B cell (primary cell): ENCODE data around the gene PITPNM3.

ENCODE experiments used
- EZH2 ChIP-seq: IDR thresholded peaks from 2 replicates; pipeline ENCODE4 v1.6.1; 2012; ENCODE audit warnings: borderline replicate concordance, low read depth, mild to moderate bottlenecking, moderate library complexity, low read length; ENCODE audit not compliant: insufficient read depth, poor library complexity, severe bottlenecking
- TF ChIP-seq, protein P1 (sequence below): fragments of 200-600 bp; IDR thresholded peaks from one replicate; pipeline ENCODE4 v1.8.0; 2022; ENCODE audit warnings: antibody characterized with exemption, mild to moderate bottlenecking

DNA sequence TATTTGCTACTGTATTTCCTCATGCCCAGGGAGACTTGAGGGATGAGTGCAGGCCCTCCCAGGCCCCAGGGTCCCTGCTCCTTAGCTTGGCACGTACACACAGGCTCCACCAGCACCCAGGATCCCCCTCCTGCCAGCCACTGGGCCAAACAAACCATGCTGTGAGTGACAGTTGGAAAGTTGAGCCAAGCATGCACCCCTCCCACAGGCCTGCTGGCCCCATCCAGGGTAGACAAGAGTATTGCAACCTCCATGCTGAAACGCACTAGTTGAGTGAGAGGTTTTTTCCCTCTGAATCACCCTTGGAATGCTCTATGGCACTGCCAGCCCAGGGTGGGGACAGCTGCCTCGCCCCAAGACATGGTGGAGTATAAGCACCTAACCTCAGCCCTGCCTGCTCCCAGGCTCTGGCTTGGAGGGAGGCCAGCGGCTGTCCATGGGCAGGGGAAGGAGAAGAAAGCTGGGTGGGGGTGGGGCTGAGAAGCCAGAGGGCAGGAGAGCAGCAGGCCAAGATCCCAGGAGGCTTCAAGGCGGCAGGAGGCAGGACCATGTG is 49.6 kb downstream of the PITPNM3 start:
- no peak for TF ChIP-seq EZH2
- TF ChIP-seq, protein P1, sequence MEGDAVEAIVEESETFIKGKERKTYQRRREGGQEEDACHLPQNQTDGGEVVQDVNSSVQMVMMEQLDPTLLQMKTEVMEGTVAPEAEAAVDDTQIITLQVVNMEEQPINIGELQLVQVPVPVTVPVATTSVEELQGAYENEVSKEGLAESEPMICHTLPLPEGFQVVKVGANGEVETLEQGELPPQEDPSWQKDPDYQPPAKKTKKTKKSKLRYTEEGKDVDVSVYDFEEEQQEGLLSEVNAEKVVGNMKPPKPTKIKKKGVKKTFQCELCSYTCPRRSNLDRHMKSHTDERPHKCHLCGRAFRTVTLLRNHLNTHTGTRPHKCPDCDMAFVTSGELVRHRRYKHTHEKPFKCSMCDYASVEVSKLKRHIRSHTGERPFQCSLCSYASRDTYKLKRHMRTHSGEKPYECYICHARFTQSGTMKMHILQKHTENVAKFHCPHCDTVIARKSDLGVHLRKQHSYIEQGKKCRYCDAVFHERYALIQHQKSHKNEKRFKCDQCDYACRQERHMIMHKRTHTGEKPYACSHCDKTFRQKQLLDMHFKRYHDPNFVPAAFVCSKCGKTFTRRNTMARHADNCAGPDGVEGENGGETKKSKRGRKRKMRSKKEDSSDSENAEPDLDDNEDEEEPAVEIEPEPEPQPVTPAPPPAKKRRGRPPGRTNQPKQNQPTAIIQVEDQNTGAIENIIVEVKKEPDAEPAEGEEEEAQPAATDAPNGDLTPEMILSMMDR, result no peak
